Glutamatergic neuron (in vitro differentiated cells): Measurements from ENCODE around the gene HSD17B2. TPM values are rescaled to one million over a fixed set of nuclear protein-coding genes. Genes with fewer than 3 reads are reported as not detected.

Experiments
- DNase-seq: peaks from one replicate; pipeline ENCODE4 v3.0.0; 2022
- H3K27ac Mint-ChIP-seq: one replicate; pipeline ENCODE4 v1.8.0; 2020; ENCODE audit warnings: mild to moderate bottlenecking, mixed read lengths, inconsistent platforms; ENCODE audit not compliant: unreplicated experiment
- H3K27me3 Mint-ChIP-seq: one replicate; pipeline ENCODE4 v1.8.0; 2020; ENCODE audit warnings: mild to moderate bottlenecking, moderate library complexity, mixed read lengths, inconsistent platforms; ENCODE audit not compliant: unreplicated experiment
- H3K36me3 Mint-ChIP-seq: one replicate; pipeline ENCODE4 v1.8.0; 2020; ENCODE audit warnings: mild to moderate bottlenecking, mixed read lengths, inconsistent platforms; ENCODE audit not compliant: unreplicated experiment
- H3K4me1 Mint-ChIP-seq: one replicate; pipeline ENCODE4 v1.8.0; 2020; ENCODE audit warnings: mild to moderate bottlenecking, low read depth, mixed read lengths, inconsistent platforms; ENCODE audit not compliant: unreplicated experiment
- H3K4me3 Mint-ChIP-seq: one replicate; pipeline ENCODE4 v1.8.0; 2020; ENCODE audit warnings: mild to moderate bottlenecking, mixed read lengths, inconsistent platforms; ENCODE audit not compliant: unreplicated experiment
- H3K9me3 Mint-ChIP-seq: one replicate; pipeline ENCODE4 v1.8.0; 2020; ENCODE audit warnings: mild to moderate bottlenecking, moderate library complexity, mixed read lengths, inconsistent platforms; ENCODE audit not compliant: unreplicated experiment
- CTCF ChIP-seq: fragments of 200-600 bp; sonication (generic); IDR thresholded peaks from one replicate; pipeline ENCODE4 v1.5.0; 2021; ENCODE audit not compliant: partially characterized antibody, unreplicated experiment
- total RNA-seq: library from RNA; stranded (reverse); fragmentation: NEBNext Ultra II Directional; extraction: Animal tissue kit (Norgen Biotek cat#: 25700); gene quantifications from one replicate; pipeline ENCODE4 v1.2.1, GENCODE V29; 2021; ENCODE audit not compliant: unreplicated experiment

The HSD17B2 gene
- total RNA-seq, 1 donor from 2014 or later: not detected

- no peak for DNase-seq
- H3K36me3 Mint-ChIP-seq: peaks cover 5% of the 10 kb centered on the region
- no peak for TF ChIP-seq CTCF
- no peak overlapping the region for H3K27ac Mint-ChIP-seq
- no peak overlapping the region for H3K4me3 Mint-ChIP-seq
- no peaks in the 10 kb centered on the region for H3K9me3 Mint-ChIP-seq
- no peaks in the 10 kb centered on the region for H3K27me3 Mint-ChIP-seq
- H3K4me1 Mint-ChIP-seq: no peaks in the 10 kb centered on the region
Measured at GRCh38 chr16:82071421-82071820, 36.4 kb downstream of the HSD17B2 start.

- peaks cover 5% of the 10 kb centered on the region for H3K36me3 Mint-ChIP-seq
- no peak for DNase-seq
- no peak overlapping the region for H3K27ac Mint-ChIP-seq
Measured at GRCh38 chr16:82072313-82072712, 37.3 kb downstream of the HSD17B2 start.

GRCh38 chr16:82074019-82074558 lies 39.0 kb downstream of the HSD17B2 start:
- no peak overlapping the region for H3K27ac Mint-ChIP-seq
- DNase-seq: no peak
- H3K4me3 Mint-ChIP-seq: no peak overlapping the region
- H3K9me3 Mint-ChIP-seq: peaks cover 5% of the 10 kb centered on the region
- no peak for TF ChIP-seq CTCF
- no peaks in the 10 kb centered on the region for H3K4me1 Mint-ChIP-seq
- H3K36me3 Mint-ChIP-seq: peaks cover 5% of the 10 kb centered on the region
- peaks cover 1% of the 10 kb centered on the region for H3K27me3 Mint-ChIP-seq

More at GRCh38 chr16:82072313-82072712, 37.3 kb downstream of the HSD17B2 start:
- H3K4me1 Mint-ChIP-seq: no peaks in the 10 kb centered on the region
- H3K4me3 Mint-ChIP-seq: no peak overlapping the region
- H3K9me3 Mint-ChIP-seq: peaks cover 3% of the 10 kb centered on the region
- no peak for TF ChIP-seq CTCF
- H3K27me3 Mint-ChIP-seq: no peaks in the 10 kb centered on the region

- Mint-ChIP-seq H3K36me3 (peaks cover 5% of the 10 kb centered on the region), H3K9me3 (peaks cover 9% of the 10 kb centered on the region)
Measured at GRCh38 chr16:82078125-82078524, 43.1 kb downstream of the HSD17B2 start.

More at GRCh38 chr16:82078125-82078524, 43.1 kb downstream of the HSD17B2 start:
- H3K4me3 Mint-ChIP-seq: no peak overlapping the region
- no peak for DNase-seq
- H3K27me3 Mint-ChIP-seq: peaks cover 1% of the 10 kb centered on the region
- H3K4me1 Mint-ChIP-seq: no peaks in the 10 kb centered on the region
- no peak for TF ChIP-seq CTCF
- H3K27ac Mint-ChIP-seq: no peak overlapping the region
